H1 (cell line): ENCODE measurements around the gene IL36RN.

ENCODE experiments used
- EGR1 ChIP-seq: IDR thresholded peaks from 2 replicates; pipeline ENCODE4 v1.6.1; 2011; ENCODE audit warnings: low read depth, low read length, borderline replicate concordance
- MAFK ChIP-seq: IDR thresholded peaks from 2 replicates; pipeline ENCODE4 v1.6.1; 2012; ENCODE audit warnings: low read depth, mild to moderate bottlenecking, improper control_type of control experiment, low read length
- POLR2A ChIP-seq, 2 experiments: IDR thresholded peaks; 1 replicate in 1 of 2; 2 replicates in 1 of 2; pipeline ENCODE4 v1.6.1; 2011; ENCODE audit warnings: low read depth in 2 of 2, low read length in 2 of 2, mild to moderate bottlenecking in 2 of 2; ENCODE audit errors: control extremely low read depth in 1 of 2
- SIN3A ChIP-seq, 2 experiments: IDR thresholded peaks in 1 of 2; conservative IDR thresholded peaks in 1 of 2; 2 replicates each; pipeline ENCODE4 v1.6.1; 2011 to 2012; ENCODE audit warnings: low read length in 2 of 2, improper control_type of control experiment in 1 of 2, low read depth in 1 of 2, mild to moderate bottlenecking in 1 of 2
- TF ChIP-seq, protein P1 (sequence below), 3 experiments: IDR thresholded peaks; 1 replicate in 2 of 3; 2 replicates in 1 of 3; pipeline versions ENCODE4 v1.5.1 to v1.6.1; 2011; ENCODE audit warnings: low read length in 3 of 3, mild to moderate bottlenecking in 3 of 3, inconsistent platforms in 2 of 3, low read depth in 1 of 3, moderate library complexity in 1 of 3; ENCODE audit not compliant: insufficient read depth in 1 of 3; ENCODE audit errors: control extremely low read depth in 1 of 3

GRCh38 chr2:113061896-113062770 is 3.1 kb downstream of the IL36RN start:
- TF ChIP-seq SIN3A (conservative IDR thresholded peaks at IDR 0.05 in 1 of 2, IDR thresholded peaks at IDR 0.05 in 1 of 2; ENCODE audit: low read depth in 1 of 2, low read length in 2 of 2) (no peak), POLR2A (IDR thresholded peaks at IDR 0.05; ENCODE audit: control extremely low read depth in 1 of 2, low read depth in 2 of 2, low read length in 2 of 2) (no peak), EGR1 (no peak), MAFK (no peak)
- TF ChIP-seq, protein P1, sequence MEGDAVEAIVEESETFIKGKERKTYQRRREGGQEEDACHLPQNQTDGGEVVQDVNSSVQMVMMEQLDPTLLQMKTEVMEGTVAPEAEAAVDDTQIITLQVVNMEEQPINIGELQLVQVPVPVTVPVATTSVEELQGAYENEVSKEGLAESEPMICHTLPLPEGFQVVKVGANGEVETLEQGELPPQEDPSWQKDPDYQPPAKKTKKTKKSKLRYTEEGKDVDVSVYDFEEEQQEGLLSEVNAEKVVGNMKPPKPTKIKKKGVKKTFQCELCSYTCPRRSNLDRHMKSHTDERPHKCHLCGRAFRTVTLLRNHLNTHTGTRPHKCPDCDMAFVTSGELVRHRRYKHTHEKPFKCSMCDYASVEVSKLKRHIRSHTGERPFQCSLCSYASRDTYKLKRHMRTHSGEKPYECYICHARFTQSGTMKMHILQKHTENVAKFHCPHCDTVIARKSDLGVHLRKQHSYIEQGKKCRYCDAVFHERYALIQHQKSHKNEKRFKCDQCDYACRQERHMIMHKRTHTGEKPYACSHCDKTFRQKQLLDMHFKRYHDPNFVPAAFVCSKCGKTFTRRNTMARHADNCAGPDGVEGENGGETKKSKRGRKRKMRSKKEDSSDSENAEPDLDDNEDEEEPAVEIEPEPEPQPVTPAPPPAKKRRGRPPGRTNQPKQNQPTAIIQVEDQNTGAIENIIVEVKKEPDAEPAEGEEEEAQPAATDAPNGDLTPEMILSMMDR (IDR thresholded peaks at IDR 0.05; ENCODE audit: control extremely low read depth in 1 of 3, insufficient read depth in 1 of 3, low read depth in 1 of 3, low read length in 3 of 3) = no peak
